Spinal cord (tissue), 4 donors: ENCODE data around the gene ZMYM5. TPM values are rescaled to one million over a fixed set of nuclear protein-coding genes. Genes with fewer than 3 reads are reported as not detected.

Experiments used
- polyA plus RNA-seq, 2 donors: library from polyadenylated mRNA; unstranded; fragments of 120-200 nt; gene quantifications; one replicate each; pipeline ENCODE4 v1.2.1, GENCODE V29; 2013; ENCODE audit not compliant: insufficient read length in 2 of 2
- total RNA-seq, 2 donors: library from RNA; depleted of rRNA in 1 of 2; stranded (reverse); fragments of 120-200 nt in 1 of 2; fragments of >200 nt in 1 of 2; gene quantifications; one replicate each; pipeline versions ENCODE4 v1.2.3 to v1.2.4, GENCODE V29; 2013 to 2014

ZMYM5 gene
- total and polyA plus RNA-seq, 4 donors = 14.8 to 33.9 (median 20.9) TPM

Other genes starting within 250 kb of the ZMYM5 start
- gene MPHOSPH8, start 230.0 kb downstream of the ZMYM5 start, total RNA-seq = 10 to 100 TPM; 31.2 to 35.5 TPM
- gene MPHOSPH8, start 230.0 kb downstream of the ZMYM5 start, polyA plus RNA-seq = 10 to 100 TPM; 55.3 to 69.9 TPM
- gene PSPC1, start 80.7 kb downstream of the ZMYM5 start, total RNA-seq = 10 to 100 TPM; 73.9 to 80.9 TPM
- 10 to 100 TPM; 77.4 to 83.1 TPM for gene PSPC1, start 80.7 kb downstream of the ZMYM5 start, polyA plus RNA-seq
- 100 to 1,000 TPM; 144 to 148 TPM for gene ZMYM2, start 95.1 kb upstream of the ZMYM5 start, total RNA-seq
- 10 to 100 TPM; 76.9 to 77.4 TPM for gene ZMYM2, start 95.1 kb upstream of the ZMYM5 start, polyA plus RNA-seq